ENCODE results near the gene ACTN1. TPM values are rescaled to one million over a fixed set of nuclear protein-coding genes. Genes with fewer than 3 reads are reported as not detected.

The ACTN1 gene
- total RNA-seq, 4 donors from 2014 or later = 118 to 145 (median 131) TPM

DNA sequence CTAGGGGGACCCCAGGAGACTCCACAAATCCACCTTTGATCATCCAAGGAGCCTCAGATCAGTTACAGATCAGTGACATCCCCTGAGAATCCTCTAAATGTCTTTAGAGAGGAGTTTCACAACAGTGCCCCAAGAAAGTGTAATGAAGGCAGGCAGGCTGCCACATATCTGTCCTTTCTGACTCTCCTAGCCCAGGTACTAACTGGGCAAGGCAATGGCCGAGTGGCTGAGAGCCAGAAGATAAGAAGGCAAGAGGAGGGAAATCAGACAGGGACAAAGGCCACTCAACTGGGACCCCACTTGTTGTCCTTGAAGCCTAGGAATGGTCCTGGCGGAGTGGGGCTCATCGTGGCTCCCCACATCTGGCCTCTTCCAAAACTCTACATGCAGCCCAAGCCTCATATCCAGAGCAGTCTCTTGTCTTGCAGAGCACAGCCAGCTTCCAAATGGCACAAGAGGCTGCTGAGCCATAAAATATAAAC is 11.6 kb downstream of the ACTN1 start:
- Histone ChIP-seq H3K27me3 (no peaks in the 10 kb centered on the region), H3K4me1 (peaks cover 28 to 99% (median 62%) of the 10 kb centered on the region in 3 donors), H3K4me3 (no peak overlapping the region), H3K9me3 (no peaks in the 10 kb centered on the region), H3K36me3 (peaks cover 0 to 11% (median 0%) of the 10 kb centered on the region in 3 donors), H3K27ac (peak overlapping the region in 3 of 4 donors; percentile 32 to 97 (median 66))
- DNase-seq = no peak
- TF ChIP-seq POLR2A (IDR thresholded peaks at IDR 0.05) = no peak
- TF ChIP-seq, protein P1, sequence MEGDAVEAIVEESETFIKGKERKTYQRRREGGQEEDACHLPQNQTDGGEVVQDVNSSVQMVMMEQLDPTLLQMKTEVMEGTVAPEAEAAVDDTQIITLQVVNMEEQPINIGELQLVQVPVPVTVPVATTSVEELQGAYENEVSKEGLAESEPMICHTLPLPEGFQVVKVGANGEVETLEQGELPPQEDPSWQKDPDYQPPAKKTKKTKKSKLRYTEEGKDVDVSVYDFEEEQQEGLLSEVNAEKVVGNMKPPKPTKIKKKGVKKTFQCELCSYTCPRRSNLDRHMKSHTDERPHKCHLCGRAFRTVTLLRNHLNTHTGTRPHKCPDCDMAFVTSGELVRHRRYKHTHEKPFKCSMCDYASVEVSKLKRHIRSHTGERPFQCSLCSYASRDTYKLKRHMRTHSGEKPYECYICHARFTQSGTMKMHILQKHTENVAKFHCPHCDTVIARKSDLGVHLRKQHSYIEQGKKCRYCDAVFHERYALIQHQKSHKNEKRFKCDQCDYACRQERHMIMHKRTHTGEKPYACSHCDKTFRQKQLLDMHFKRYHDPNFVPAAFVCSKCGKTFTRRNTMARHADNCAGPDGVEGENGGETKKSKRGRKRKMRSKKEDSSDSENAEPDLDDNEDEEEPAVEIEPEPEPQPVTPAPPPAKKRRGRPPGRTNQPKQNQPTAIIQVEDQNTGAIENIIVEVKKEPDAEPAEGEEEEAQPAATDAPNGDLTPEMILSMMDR (IDR thresholded peaks at IDR 0.05) = no peak
- 73 to 94% methylated on average over 3 of the region's 3 CpGs for WGBS, 2 donors
- intact Hi-C loops (cut with DNase I) = no loop called here

DNA sequence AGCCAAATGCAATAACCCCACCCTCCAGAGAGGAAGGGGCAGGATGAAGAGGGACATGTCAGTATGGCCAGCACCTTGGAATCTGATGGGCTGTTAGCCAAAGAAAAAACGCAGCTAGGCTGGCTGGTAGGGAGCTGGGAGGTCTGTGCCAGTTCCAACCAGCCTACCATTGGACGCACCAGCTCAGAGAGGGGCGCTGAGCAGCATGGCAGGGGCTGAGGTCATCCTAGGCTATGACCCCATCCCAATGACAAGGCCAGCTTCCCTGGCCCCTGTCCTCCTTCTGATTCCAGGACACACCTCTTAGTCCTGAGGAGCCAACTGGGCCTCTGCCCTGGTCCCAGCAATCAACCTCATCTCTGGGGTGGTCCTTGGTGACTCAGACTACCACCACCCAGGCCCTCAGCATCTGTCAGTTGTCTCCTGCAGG is 12.2 kb downstream of the ACTN1 start:
- WGBS, 2 donors = 60 to 66% methylated on average over 3 of the region's 3 CpGs

DNA sequence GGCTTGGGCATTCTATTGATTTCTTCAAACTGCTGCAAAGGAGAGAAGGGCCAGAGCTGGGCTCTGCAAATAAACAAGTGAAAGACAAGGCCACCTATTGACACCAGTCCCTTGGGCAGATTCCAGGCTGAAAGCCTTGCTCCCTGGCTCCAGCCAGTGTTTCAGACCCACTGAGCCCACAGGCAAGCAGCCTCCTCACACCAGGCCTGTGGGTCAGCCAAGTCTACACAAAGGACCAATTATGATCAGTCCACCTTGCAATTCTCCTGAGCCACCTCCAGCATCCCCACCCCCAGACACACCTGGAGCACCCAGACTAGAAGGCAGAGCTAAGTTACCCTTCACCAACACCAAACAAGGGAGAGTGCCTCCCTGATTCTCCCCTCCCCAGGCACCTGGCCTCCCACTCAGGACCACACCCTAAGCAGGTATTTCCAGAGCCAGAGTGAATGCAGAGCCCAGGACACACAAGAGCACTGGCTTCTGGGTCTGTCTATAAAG is 13.8 kb downstream of the ACTN1 start:
- Histone ChIP-seq H3K27ac (peak overlapping the region; percentile 8 to 97 (median 34)), H3K9me3 (no peaks in the 10 kb centered on the region), H3K4me1 (peaks cover 25 to 92% (median 51%) of the 10 kb centered on the region in 3 donors), H3K4me3 (no peak overlapping the region), H3K27me3 (no peaks in the 10 kb centered on the region), H3K36me3 (no peaks in the 10 kb centered on the region)
- DNase-seq = no peak
- TF ChIP-seq POLR2A (IDR thresholded peaks at IDR 0.05) = no peak
- TF ChIP-seq, protein P1 (IDR thresholded peaks at IDR 0.05) = no peak
- intact Hi-C loops (cut with DNase I) = no loop called here

More for the DNA sequence above, 12.2 kb downstream of the ACTN1 start:
- no peak for DNase-seq
- intact Hi-C loops (cut with DNase I) = no loop called here
- peaks cover 0 to 6% (median 0%) of the 10 kb centered on the region in 3 donors for H3K36me3 ChIP-seq
- peaks cover 28 to 99% (median 58%) of the 10 kb centered on the region in 3 donors for H3K4me1 ChIP-seq
- TF ChIP-seq, protein P1 (IDR thresholded peaks at IDR 0.05) = no peak
- TF ChIP-seq POLR2A (IDR thresholded peaks at IDR 0.05) = no peak
- H3K27ac ChIP-seq = peak overlapping the region; percentile 15 to 97 (median 49)
- H3K9me3 ChIP-seq = no peaks in the 10 kb centered on the region
- no peak overlapping the region for H3K4me3 ChIP-seq
- H3K27me3 ChIP-seq = no peaks in the 10 kb centered on the region

DNA sequence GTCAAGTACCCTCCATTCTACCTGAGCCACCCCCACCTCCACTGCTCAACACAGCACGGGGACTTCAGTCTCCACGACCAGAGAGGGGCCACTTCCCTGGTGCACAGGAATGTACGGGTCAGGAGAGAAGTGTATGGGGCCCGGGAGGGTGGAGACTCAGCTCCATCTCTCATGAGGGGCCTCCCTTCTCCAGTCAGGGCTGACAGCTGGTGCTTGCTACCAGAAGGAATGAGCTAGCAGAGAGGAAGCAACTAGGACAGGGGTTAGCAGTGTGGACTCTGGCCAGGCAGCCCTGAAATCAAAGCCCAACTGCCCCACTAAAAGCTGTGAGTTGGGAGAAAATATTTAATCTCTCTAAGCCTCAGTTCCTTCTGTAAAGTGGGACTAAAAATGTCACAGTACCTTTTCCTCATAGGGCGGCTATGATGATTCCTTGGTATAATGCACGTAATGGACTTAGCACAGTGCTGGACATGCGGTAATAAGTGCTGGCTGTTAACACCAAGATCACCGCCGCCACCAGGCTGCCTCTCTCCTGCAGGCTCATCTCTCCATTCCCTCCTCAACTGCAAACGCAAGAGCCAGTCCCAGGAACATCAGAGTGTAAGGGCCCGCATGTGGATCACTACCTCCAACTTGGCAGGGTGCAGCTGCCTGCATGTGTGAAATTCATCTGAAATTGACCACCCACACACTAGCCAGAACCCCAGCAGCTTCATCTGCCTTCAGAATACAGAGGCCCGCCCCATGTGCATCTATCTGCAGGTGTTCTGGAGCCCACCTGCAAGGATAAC is 14.6 kb downstream of the ACTN1 start:
- no peak for DNase-seq
- no peak overlapping the region for H3K4me3 ChIP-seq

More for the DNA sequence above, 14.6 kb downstream of the ACTN1 start:
- 69 to 86% methylated on average over 7 to 10 of the region's 12 CpGs for WGBS, 2 donors
- no peaks in the 10 kb centered on the region for H3K9me3 ChIP-seq
- H3K36me3 ChIP-seq = no peaks in the 10 kb centered on the region
- no peaks in the 10 kb centered on the region for H3K27me3 ChIP-seq
- H3K4me1 ChIP-seq = peaks cover 21 to 83% (median 45%) of the 10 kb centered on the region in 3 donors
- no peak for TF ChIP-seq POLR2A (IDR thresholded peaks at IDR 0.05)
- TF ChIP-seq, protein P1 (IDR thresholded peaks at IDR 0.05) = no peak
- peak overlapping the region in 2 of 4 donors; percentile 31 to 97 for H3K27ac ChIP-seq
- intact Hi-C loops (cut with DNase I) = no loop called here

Data from esophagus squamous epithelium (tissue), 5 donors.